Ovary (tissue), 9 donors: ENCODE data around the gene WDR7. TPM values are rescaled to one million over a fixed set of nuclear protein-coding genes. Genes with fewer than 3 reads are reported as not detected.

Experiments
- DNase-seq, 5 donors: peaks; one replicate each; pipeline ENCODE4 v3.0.0-alpha.2; 2019 to 2020
- H3K27ac ChIP-seq, 2 donors: fragments of 200-600 bp; one replicate each; pipeline versions ENCODE4 v1.5.1 to v1.8.0; 2019 to 2022
- H3K27me3 ChIP-seq: fragments of 200-600 bp; one replicate; pipeline ENCODE4 v1.8.0; 2022
- H3K36me3 ChIP-seq: fragments of 200-600 bp; sonication (generic); one replicate; pipeline ENCODE4 v1.5.1; 2019
- H3K4me1 ChIP-seq: one replicate; pipeline ENCODE4 v1.8.1; 2013; ENCODE audit warnings: mild to moderate bottlenecking, moderate library complexity; ENCODE audit not compliant: insufficient read depth
- H3K4me3 ChIP-seq: fragments of 200-600 bp; sonication (generic); one replicate; pipeline ENCODE4 v1.5.1; 2017
- H3K9me3 ChIP-seq, 2 donors: fragments of 200-600 bp in 1 of 2; sonication (generic) in 1 of 2; one replicate each; pipeline versions ENCODE4 v1.5.1 to v1.8.1; 2013 to 2019; ENCODE audit warnings: mild to moderate bottlenecking in 1 of 2, moderate library complexity in 1 of 2
- EP300 ChIP-seq: sonication (generic); formaldehyde crosslinking; IDR thresholded peaks from one replicate; pipeline ENCODE4 v1.6.1; 2017; ENCODE audit warnings: antibody characterized with exemption
- POLR2A ChIP-seq: fragments of 450-650 bp; IDR thresholded peaks from one replicate; pipeline ENCODE4 v1.6.1; 2017; ENCODE audit warnings: antibody characterized with exemption, mild to moderate bottlenecking, moderate library complexity
- WGBS, 3 donors: extraction: QIAGEN DNeasy Blood & Tissue Kit in 1 of 3; methylation state at CpG; one replicate each; pipeline versions ENCODE4 v1.1.5 to v1.1.7; 2013 to 2017; 5-methylcytosine and 5-hydroxymethylcytosine counted together
- intact Hi-C, 4 donors: fragments of 100-400 bp; cut with DNase I; formaldehyde crosslinking; loops; one replicate each; pipeline versions ENCODE4 v1.11.0 to v1.15.1; 2022 to 2023
- polyA plus RNA-seq, 2 donors: library from polyadenylated mRNA; stranded (reverse); fragments of 200-250 nt in 1 of 2; fragments of 350-450 nt in 1 of 2; fragmentation: Illumina TruSeq in 1 of 2; extraction: RNeasy Lipid Tissue Mini Kit (QIAGEN cat#74804) in 1 of 2; gene quantifications; one replicate each; pipeline ENCODE4 v1.2.3, GENCODE V29; 2013 to 2014
- total RNA-seq, 7 donors: library from RNA; depleted of rRNA in 2 of 7; stranded (reverse); fragments of >200 nt in 2 of 7; fragmentation: NEBNext Ultra II Directional in 3 of 7; extraction: Animal tissue kit (Norgen Biotek cat#: 25700) in 3 of 7; gene quantifications; one replicate each; pipeline versions ENCODE4 v1.1.0 to v1.2.4, GENCODE V29; 2016 to 2023
- TF ChIP-seq, protein P1 (sequence below), 3 donors: fragments of 450-650 bp in 2 of 3; fragments of 200-600 bp in 1 of 3; IDR thresholded peaks; one replicate each; pipeline versions ENCODE4 v1.5.1 to v1.8.0; 2016 to 2022; ENCODE audit warnings: antibody characterized with exemption in 3 of 3, mild to moderate bottlenecking in 1 of 3
- donor health status: DM: no; HTN: no; CAD: no; lungs with moderate emphysema.
- donor health status: DM: no; HTN: no; CAD: no.
- donor health status: Bipolar disorder and iron deficiency.
- donor health status: DM: yes; HTN: yes; CAD: no.
- donor health status: DM: no; HTN: no; CAD: no.
- donor health status: DM: yes; HTN: yes; CAD: no.

The WDR7 gene
- total and polyA plus RNA-seq, 9 donors: 4.8 to 29.1 (median 24.7) TPM

DNA sequence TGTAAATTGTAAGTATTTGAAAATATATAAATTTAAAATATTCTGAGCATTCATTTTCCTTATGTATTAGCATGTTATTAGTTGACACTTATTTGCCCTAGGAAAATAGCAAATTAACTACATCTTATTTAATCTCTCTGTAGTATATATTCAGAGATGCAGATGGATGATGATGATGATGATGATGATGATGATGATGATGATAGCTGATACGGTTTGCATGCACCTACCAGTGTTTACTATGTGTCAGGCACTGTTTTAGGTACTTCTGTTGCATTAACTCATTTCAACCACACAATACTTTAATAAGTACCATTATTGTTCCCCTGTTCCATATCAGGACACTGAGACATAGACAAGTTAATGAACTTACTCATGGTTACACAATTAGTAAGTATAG, 304.3 kb downstream of the WDR7 start:
- intact Hi-C loops: no loop called here
- H3K9me3 ChIP-seq: no peaks in the 10 kb centered on the region
- H3K36me3 ChIP-seq: no peaks in the 10 kb centered on the region
- no peak overlapping the region for H3K4me3 ChIP-seq
- no peak overlapping the region for H3K27ac ChIP-seq
- no peak for DNase-seq
- WGBS, 3 donors: 88 to 98% (median 90%) methylated on average over 1 of the region's 1 CpG
- H3K4me1 ChIP-seq: no peaks in the 10 kb centered on the region
- TF ChIP-seq POLR2A (no peak), EP300 (no peak)
- TF ChIP-seq, protein P1, sequence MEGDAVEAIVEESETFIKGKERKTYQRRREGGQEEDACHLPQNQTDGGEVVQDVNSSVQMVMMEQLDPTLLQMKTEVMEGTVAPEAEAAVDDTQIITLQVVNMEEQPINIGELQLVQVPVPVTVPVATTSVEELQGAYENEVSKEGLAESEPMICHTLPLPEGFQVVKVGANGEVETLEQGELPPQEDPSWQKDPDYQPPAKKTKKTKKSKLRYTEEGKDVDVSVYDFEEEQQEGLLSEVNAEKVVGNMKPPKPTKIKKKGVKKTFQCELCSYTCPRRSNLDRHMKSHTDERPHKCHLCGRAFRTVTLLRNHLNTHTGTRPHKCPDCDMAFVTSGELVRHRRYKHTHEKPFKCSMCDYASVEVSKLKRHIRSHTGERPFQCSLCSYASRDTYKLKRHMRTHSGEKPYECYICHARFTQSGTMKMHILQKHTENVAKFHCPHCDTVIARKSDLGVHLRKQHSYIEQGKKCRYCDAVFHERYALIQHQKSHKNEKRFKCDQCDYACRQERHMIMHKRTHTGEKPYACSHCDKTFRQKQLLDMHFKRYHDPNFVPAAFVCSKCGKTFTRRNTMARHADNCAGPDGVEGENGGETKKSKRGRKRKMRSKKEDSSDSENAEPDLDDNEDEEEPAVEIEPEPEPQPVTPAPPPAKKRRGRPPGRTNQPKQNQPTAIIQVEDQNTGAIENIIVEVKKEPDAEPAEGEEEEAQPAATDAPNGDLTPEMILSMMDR (IDR thresholded peaks at IDR 0.05): no peak
- no peaks in the 10 kb centered on the region for H3K27me3 ChIP-seq

DNA sequence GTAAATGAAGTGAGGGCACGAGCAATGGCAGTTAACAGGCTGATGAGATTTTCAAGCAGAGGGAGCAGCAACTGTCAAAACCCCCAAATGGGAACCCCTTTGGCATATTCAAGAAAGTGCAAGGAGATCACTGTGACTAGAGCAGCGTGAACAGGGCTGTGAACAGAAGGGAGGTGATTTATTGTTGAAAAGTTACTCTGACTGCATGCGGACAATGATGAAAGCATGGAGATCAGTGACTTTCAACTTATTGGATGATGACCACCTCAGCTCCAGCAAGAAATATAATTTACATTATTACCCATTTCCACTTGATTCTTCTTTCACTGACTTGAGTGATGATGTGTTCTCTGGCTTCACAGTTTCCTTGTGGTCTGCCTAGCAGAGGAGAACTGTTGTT, 308.0 kb downstream of the WDR7 start:
- Histone ChIP-seq H3K36me3 (no peaks in the 10 kb centered on the region), H3K4me3 (no peak overlapping the region), H3K9me3 (no peaks in the 10 kb centered on the region), H3K27ac (no peak overlapping the region), H3K4me1 (no peaks in the 10 kb centered on the region), H3K27me3 (no peaks in the 10 kb centered on the region)
- TF ChIP-seq EP300 (no peak), POLR2A (no peak)
- TF ChIP-seq, protein P1 (IDR thresholded peaks at IDR 0.05): no peak
- WGBS, 3 donors: 88 to 92% (median 92%) methylated on average over 3 of the region's 3 CpGs
- intact Hi-C loops: no loop called here
- no peak for DNase-seq

DNA sequence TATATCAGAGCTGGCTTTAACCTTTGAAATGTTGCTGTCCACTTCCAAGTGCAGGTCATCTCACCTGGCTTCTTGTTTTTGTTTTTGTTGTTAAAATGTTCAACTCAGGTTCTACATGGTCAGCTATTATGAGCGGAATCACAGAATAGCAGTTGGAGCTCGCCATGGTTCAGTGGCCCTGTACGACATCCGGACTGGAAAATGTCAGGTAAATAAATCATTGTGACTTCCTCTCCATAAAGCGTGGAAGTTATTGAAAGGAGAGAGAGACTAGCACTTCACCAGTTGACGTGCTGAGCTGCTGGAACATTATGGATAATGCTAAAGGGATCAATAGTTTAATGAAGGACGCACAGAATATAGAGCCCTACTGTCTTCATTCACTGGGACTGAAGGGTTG, 311.2 kb downstream of the WDR7 start:
- TF ChIP-seq, protein P1 (IDR thresholded peaks at IDR 0.05): no peak
- no peak for TF ChIP-seq POLR2A
- no peak for TF ChIP-seq EP300

DNA sequence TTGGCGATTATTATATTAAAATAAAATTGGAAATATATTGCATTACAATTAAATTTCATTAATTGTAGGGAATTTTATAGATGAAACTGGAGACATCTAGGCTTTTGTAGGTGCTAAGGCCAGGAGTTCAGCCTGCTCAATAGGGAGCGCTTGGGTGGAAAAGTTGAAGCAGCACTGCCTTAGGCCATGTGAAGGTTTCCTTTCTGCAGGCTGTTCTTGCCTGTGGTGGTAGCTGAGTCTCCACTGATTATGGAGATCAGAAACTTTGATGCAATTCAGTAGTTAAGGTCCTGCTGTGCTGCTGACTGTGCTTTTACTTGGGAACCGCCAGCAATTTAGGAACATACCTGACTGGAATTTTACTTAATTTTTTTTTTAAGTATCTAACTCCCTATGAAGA, 315.9 kb downstream of the WDR7 start:
- H3K4me3 ChIP-seq: no peak overlapping the region
- H3K27ac ChIP-seq: no peak overlapping the region
- no peaks in the 10 kb centered on the region for H3K4me1 ChIP-seq
- H3K27me3 ChIP-seq: no peaks in the 10 kb centered on the region
- H3K36me3 ChIP-seq: no peaks in the 10 kb centered on the region
- WGBS, 3 donors: 97 to 99% (median 98%) methylated on average over 3 of the region's 3 CpGs
- intact Hi-C loops: no loop called here
- TF ChIP-seq EP300 (no peak), POLR2A (no peak)
- TF ChIP-seq, protein P1 (IDR thresholded peaks at IDR 0.05): no peak
- no peak for DNase-seq
- no peaks in the 10 kb centered on the region for H3K9me3 ChIP-seq

More for the DNA sequence above, 311.2 kb downstream of the WDR7 start:
- whole genome bisulfite sequencing, 3 donors: 91 to 92% (median 92%) methylated on average over 7 of the region's 7 CpGs
- Histone ChIP-seq H3K27me3 (no peaks in the 10 kb centered on the region), H3K4me3 (no peak overlapping the region), H3K27ac (no peak overlapping the region), H3K4me1 (no peaks in the 10 kb centered on the region), H3K36me3 (no peaks in the 10 kb centered on the region), H3K9me3 (no peaks in the 10 kb centered on the region)
- DNase-seq: no peak
- intact Hi-C loops: no loop called here

DNA sequence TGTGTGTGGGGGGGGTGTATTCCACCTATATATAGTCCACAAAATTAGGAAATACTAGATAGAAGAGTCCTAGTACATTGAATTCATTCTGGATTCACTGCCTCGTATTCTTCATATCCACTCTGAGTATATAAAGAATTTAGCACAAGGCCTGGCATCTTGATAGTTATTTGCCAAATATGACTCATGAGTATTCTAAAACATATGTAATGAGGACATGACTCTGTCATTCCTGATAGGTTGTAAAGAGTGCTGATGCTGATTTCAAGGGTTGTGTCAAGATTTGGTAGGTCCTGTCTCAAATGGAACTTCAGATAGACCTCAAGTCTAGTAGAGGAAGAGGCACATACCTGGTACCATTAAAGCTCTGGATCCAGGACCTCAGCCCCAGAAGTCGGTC, 322.3 kb downstream of the WDR7 start:
- TF ChIP-seq POLR2A (no peak), EP300 (no peak)
- TF ChIP-seq, protein P1 (IDR thresholded peaks at IDR 0.05): no peak
- Histone ChIP-seq H3K4me3 (no peak overlapping the region), H3K36me3 (no peaks in the 10 kb centered on the region), H3K27ac (no peak overlapping the region), H3K9me3 (no peaks in the 10 kb centered on the region), H3K27me3 (no peaks in the 10 kb centered on the region), H3K4me1 (no peaks in the 10 kb centered on the region)
- no peak for DNase-seq
- WGBS, 3 donors: 92 to 99% (median 98%) methylated on average over 2 of the region's 2 CpGs
- intact Hi-C loops: no loop called here
